SU-DHL-6 (cell line): Measurements from ENCODE around the gene COX4I2.
"Not testable (repeated sequence)": the region's sequence is repeated elsewhere in the genome, so short reads cannot be mapped to it uniquely, and the experiment has no call there.

Experiments
- H2AFZ ChIP-seq: fragments of 200-600 bp; sonication (generic); 2 replicates; pipeline ENCODE4 v1.6.1; 2014; ENCODE audit warnings: low read depth, mild to moderate bottlenecking, moderate library complexity, mixed read lengths, antibody characterized with exemption, low read length; ENCODE audit not compliant: severe bottlenecking
- H3F3A ChIP-seq: fragments of 200-600 bp; shearing (Covaris generic); 2 replicates; pipeline ENCODE4 v1.6.0; 2016; ENCODE audit warnings: antibody characterized with exemption, mild to moderate bottlenecking; ENCODE audit not compliant: insufficient read depth
- H3K27ac ChIP-seq: fragments of 200-600 bp; sonication (generic); 2 replicates; pipeline ENCODE4 v1.5.1; 2016; ENCODE audit warnings: low read depth, mild to moderate bottlenecking, low read length, moderate library complexity, mixed read lengths
- H3K27me3 ChIP-seq: fragments of 200-600 bp; sonication (generic), shearing (Covaris generic); 2 replicates; pipeline ENCODE4 v1.6.0; 2014; ENCODE audit warnings: mild to moderate bottlenecking, low read length
- H3K36me3 ChIP-seq: fragments of 200-600 bp; sonication (generic); 2 replicates; pipeline ENCODE4 v1.6.1; 2014; ENCODE audit warnings: mild to moderate bottlenecking, low read length, mixed read lengths
- H3K4me2 ChIP-seq: fragments of 300-600, 200-600 bp; shearing (Covaris generic), sonication (generic); 2 replicates; pipeline ENCODE4 v1.6.0; 2014; ENCODE audit warnings: low read length, low read depth, mild to moderate bottlenecking; ENCODE audit not compliant: poor library complexity, severe bottlenecking
- H3K4me3 ChIP-seq: fragments of 200-600 bp; sonication (generic); 2 replicates; pipeline ENCODE4 v1.5.1; 2014; ENCODE audit warnings: antibody characterized with exemption, low read length, mild to moderate bottlenecking, mixed read lengths; ENCODE audit not compliant: insufficient read depth, poor library complexity, severe bottlenecking
- H3K79me2 ChIP-seq: fragments of 200-600 bp; sonication (generic); 2 replicates; pipeline ENCODE4 v1.6.1; 2014; ENCODE audit warnings: mild to moderate bottlenecking, low read length, moderate library complexity; ENCODE audit not compliant: insufficient read depth
- H3K9ac ChIP-seq: fragments of 200-600 bp; sonication (generic); 2 replicates; pipeline ENCODE4 v1.7.0; 2014; ENCODE audit warnings: mild to moderate bottlenecking, low read length
- H3K9me2 ChIP-seq: fragments of 200-600 bp; sonication (generic); replicated peaks from 2 replicates; pipeline ENCODE4 v1.6.1; 2014; ENCODE audit warnings: low read length; ENCODE audit not compliant: insufficient read depth
- H3K9me3 ChIP-seq: fragments of 200-600 bp; sonication (generic); 2 replicates; pipeline ENCODE4 v1.6.1; 2014; ENCODE audit warnings: low read length, mixed read lengths; ENCODE audit not compliant: insufficient read depth
- H4K20me1 ChIP-seq: fragments of 200-600 bp; sonication (generic); 2 replicates; pipeline ENCODE4 v1.6.1; 2014; ENCODE audit warnings: low read depth, mild to moderate bottlenecking, antibody characterized with exemption, low read length, moderate library complexity, mixed read lengths
- EZH2phosphoT487 ChIP-seq: fragments of 200-600 bp; sonication (generic), shearing (Covaris generic); conservative IDR thresholded peaks from 2 replicates; pipeline ENCODE4 v1.6.1; 2018; ENCODE audit warnings: mild to moderate bottlenecking, antibody characterized with exemption, low read length, moderate library complexity, mixed read lengths
- TF ChIP-seq, protein P1 (sequence below): fragments of 200-600 bp; sonication (generic); IDR thresholded peaks from one replicate; pipeline ENCODE4 v1.5.1; 2017; ENCODE audit warnings: antibody characterized with exemption, mild to moderate bottlenecking, low read length, moderate library complexity; ENCODE audit not compliant: insufficient read depth, poor library complexity, severe bottlenecking

The COX4I2 gene

DNA sequence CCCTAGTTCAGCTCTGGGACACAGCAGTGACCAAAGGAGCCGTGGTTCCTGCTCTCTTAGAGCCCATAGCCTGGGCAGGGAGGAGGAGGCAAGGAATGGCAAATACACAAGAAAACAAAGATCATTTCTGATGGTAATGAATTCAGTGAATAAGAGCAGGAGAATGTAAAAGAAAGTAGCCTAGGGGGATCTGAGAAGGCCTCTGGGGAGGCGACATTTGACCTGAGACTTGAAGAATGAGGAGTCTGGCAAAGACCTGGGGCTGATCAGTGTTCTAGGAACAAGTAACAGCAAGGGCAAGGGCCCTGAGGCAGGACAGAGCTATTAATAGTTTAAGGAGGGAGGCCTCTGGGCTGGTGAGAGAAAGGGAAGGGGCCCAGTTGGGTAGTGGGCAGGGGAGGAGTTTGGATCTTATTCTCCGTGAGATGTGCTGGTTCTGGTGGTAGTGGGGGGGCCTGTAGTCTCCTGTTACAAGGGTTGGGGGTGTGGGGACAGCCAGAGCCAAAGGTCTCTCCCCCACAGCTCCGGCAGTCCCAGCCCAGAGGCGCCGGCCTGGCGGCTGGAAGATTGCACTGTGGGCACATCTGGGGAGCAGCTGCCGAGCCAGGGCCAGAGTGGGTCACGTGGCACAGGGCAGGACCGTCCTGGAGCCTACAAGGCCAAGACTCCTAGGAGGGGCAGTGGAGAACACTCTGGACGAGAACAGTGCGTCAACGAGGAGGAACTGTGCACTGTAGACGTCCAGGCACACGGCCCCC lies 41.9 kb upstream of the COX4I2 start:
- Histone ChIP-seq H3K9me2 (no peaks in the 10 kb centered on the region), H3K9ac (no peak overlapping the region), H3K4me3 (no peak overlapping the region), H3K27me3 (no peaks in the 10 kb centered on the region), H4K20me1 (no peaks in the 10 kb centered on the region), H3F3A (no peaks in the 10 kb centered on the region), H3K27ac (no peak overlapping the region), H3K79me2 (no peaks in the 10 kb centered on the region), H3K4me2 (no peak overlapping the region), H3K36me3 (no peaks in the 10 kb centered on the region), H2AFZ (no peak overlapping the region), H3K9me3 (no peaks in the 10 kb centered on the region)
- no peak for TF ChIP-seq EZH2phosphoT487
- TF ChIP-seq, protein P1, sequence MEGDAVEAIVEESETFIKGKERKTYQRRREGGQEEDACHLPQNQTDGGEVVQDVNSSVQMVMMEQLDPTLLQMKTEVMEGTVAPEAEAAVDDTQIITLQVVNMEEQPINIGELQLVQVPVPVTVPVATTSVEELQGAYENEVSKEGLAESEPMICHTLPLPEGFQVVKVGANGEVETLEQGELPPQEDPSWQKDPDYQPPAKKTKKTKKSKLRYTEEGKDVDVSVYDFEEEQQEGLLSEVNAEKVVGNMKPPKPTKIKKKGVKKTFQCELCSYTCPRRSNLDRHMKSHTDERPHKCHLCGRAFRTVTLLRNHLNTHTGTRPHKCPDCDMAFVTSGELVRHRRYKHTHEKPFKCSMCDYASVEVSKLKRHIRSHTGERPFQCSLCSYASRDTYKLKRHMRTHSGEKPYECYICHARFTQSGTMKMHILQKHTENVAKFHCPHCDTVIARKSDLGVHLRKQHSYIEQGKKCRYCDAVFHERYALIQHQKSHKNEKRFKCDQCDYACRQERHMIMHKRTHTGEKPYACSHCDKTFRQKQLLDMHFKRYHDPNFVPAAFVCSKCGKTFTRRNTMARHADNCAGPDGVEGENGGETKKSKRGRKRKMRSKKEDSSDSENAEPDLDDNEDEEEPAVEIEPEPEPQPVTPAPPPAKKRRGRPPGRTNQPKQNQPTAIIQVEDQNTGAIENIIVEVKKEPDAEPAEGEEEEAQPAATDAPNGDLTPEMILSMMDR: no peak

- H3K27ac ChIP-seq, H4K20me1 ChIP-seq, H2AFZ ChIP-seq, H3K27me3 ChIP-seq, H3K4me2 ChIP-seq, H3F3A ChIP-seq, H3K4me3 ChIP-seq, H3K36me3 ChIP-seq, H3K9me3 ChIP-seq, H3K9ac ChIP-seq, H3K9me2 ChIP-seq, H3K79me2 ChIP-seq: not testable (repeated sequence)
These were observed 41.3 kb upstream of the COX4I2 start for GRCh38 chr20:31596412-31596715.

DNA sequence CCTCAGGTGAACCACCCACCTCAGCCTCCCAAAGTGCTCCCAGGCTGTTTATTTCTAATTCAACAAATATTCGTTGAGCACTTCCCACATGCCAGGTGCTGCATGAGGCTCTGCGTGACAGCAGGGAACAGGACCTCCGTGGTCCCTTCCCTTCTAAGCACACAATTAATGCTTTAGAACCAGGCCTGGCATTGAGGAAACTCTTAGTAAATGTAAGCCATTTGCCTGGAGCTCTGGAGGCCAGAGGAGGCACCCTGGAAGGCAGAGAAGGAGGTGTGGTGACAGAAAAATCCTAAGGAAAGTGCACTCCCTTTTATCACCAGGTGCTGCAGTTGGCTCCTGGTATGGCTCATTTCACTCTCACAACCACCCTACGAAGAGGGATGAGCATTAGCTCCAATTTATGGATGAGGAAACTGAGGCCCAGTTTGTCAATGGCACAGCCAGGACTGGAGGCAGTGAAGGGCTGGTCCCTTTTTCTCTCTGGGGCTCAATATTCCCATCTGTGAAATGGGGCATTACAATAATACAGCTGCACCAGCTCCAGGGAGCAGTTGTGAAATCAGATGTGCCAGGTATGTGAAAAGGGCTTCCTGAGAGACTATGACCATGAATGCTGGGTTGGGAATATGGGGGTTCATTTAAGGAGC lies 40.8 kb upstream of the COX4I2 start:
- Histone ChIP-seq H3K4me2 (no peak overlapping the region), H3K79me2 (no peaks in the 10 kb centered on the region), H3K4me3 (no peak overlapping the region), H3F3A (no peaks in the 10 kb centered on the region), H3K9ac (no peak overlapping the region), H3K9me3 (no peaks in the 10 kb centered on the region), H3K27me3 (no peaks in the 10 kb centered on the region), H3K9me2 (no peaks in the 10 kb centered on the region), H3K36me3 (no peaks in the 10 kb centered on the region), H4K20me1 (no peaks in the 10 kb centered on the region), H2AFZ (no peak overlapping the region), H3K27ac (no peak overlapping the region)
- no peak for TF ChIP-seq EZH2phosphoT487
- TF ChIP-seq, protein P1: no peak

- Histone ChIP-seq H2AFZ (no peak overlapping the region), H3K27ac (no peak overlapping the region), H3K79me2 (no peaks in the 10 kb centered on the region), H3K9me2 (no peaks in the 10 kb centered on the region), H3K27me3 (no peaks in the 10 kb centered on the region), H3K4me3 (no peak overlapping the region), H3F3A (0 out of 2 replicates have a peak, but pooled peaks cover 2% of the 10 kb centered on the region), H3K4me2 (no peak overlapping the region), H3K9me3 (no peaks in the 10 kb centered on the region), H3K9ac (no peak overlapping the region), H3K36me3 (no peaks in the 10 kb centered on the region), H4K20me1 (no peaks in the 10 kb centered on the region)
- TF ChIP-seq, protein P1: no peak
- TF ChIP-seq EZH2phosphoT487: no peak
These were observed 40.2 kb upstream of the COX4I2 start for GRCh38 chr20:31597481-31597855.
